ENCODE data around the gene BRIX1. TPM values are rescaled to one million over a fixed set of nuclear protein-coding genes. Genes with fewer than 3 reads are reported as not detected.

The BRIX1 gene
- total and polyA plus RNA-seq, 2 of the 13 experiments (the other 11 are each of a cell fraction or from before 2014, with no cell fraction given), result 23.6 to 78.4 TPM

- TF ChIP-seq ZNF292 (CRISPR knock-in tag; IDR thresholded peaks at IDR 0.05; ENCODE audit: borderline replicate concordance, low read depth) (peak; percentile 77), ZNF619 (CRISPR knock-in tag; IDR thresholded peaks at IDR 0.05) (peak; percentile 17; the same call in 1 of the 2 replicates), ZNF747 (CRISPR knock-in tag; IDR thresholded peaks at IDR 0.05; ENCODE audit: borderline replicate concordance) (peak; percentile 59; the same call in 1 of the 2 replicates), KDM4B (CRISPR knock-in tag; IDR thresholded peaks at IDR 0.05) (peak; percentile 25; the same call in 1 of the 2 replicates), GRHL1 (CRISPR knock-in tag; conservative IDR thresholded peaks at IDR 0.05) (no peak), ATF2 (CRISPR knock-in tag; IDR thresholded peaks at IDR 0.05) (peak; percentile 52), SOX6 (IDR thresholded peaks at IDR 0.05) (no peak), SOX6 (CRISPR knock-in tag; IDR thresholded peaks at IDR 0.05) (peak; percentile 77), MEF2D (CRISPR knock-in tag; IDR thresholded peaks at IDR 0.05) (peak; percentile 82; the same call in 1 of the 2 replicates), HOXA5 (CRISPR knock-in tag; IDR thresholded peaks at IDR 0.05) (peak; percentile 35; the same call in 1 of the 2 replicates), CEBPG (CRISPR knock-in tag; IDR thresholded peaks at IDR 0.05) (peak; percentile 47; the same call in 1 of the 2 replicates), NR0B2 (CRISPR knock-in tag; IDR thresholded peaks at IDR 0.05) (peak; percentile 78; the same call in 1 of the 2 replicates), EHMT2 (IDR thresholded peaks at IDR 0.05; ENCODE audit: borderline replicate concordance, low read depth, low read length) (no peak), ZNF644 (CRISPR knock-in tag; IDR thresholded peaks at IDR 0.05; ENCODE audit: low read depth) (no peak), SALL2 (CRISPR knock-in tag; IDR thresholded peaks at IDR 0.05) (peak; percentile 74; the same call in 1 of the 2 replicates), ARNT2 (CRISPR knock-in tag; IDR thresholded peaks at IDR 0.05; ENCODE audit: low read depth) (peak; percentile 91; the same call in 1 of the 2 replicates), ZNF710 (CRISPR knock-in tag; IDR thresholded peaks at IDR 0.05; ENCODE audit: borderline replicate concordance) (peak; percentile 61; the same call in 1 of the 2 replicates), ZNF761 (CRISPR knock-in tag; conservative IDR thresholded peaks at IDR 0.05) (peak; percentile 65; the same call in 1 of the 2 replicates), MIER3 (CRISPR knock-in tag; IDR thresholded peaks at IDR 0.05; ENCODE audit: borderline replicate concordance) (peak; percentile 58; the same call in 1 of the 2 replicates)
These were observed at the start of gene BRIX1, which contains the start of gene RAD1 (continued) for GRCh38 chr5:34915139-34915855.

All from HepG2 (cell line).